Fibroblast of lung (primary cell): ENCODE data around the gene TRPV2. TPM values are rescaled to one million over a fixed set of nuclear protein-coding genes. Genes with fewer than 3 reads are reported as not detected.
A peak's percentile ranks its signal among the peaks of the same experiment; 100 is the strongest.

Experiments used
- DNase-seq, 2 donors: peaks; one replicate each; pipeline versions ENCODE4 v3.0.0 to v3.0.0-alpha.2; 2010; ENCODE audit warnings: low read depth in 2 of 2
- H2AFZ ChIP-seq: 2 replicates; pipeline ENCODE4 v1.5.1; 2012; ENCODE audit warnings: low read length, control low read depth, inconsistent platforms
- H3K27ac ChIP-seq: 2 replicates; pipeline ENCODE4 v1.5.1; 2011; ENCODE audit warnings: low read length, control low read depth; ENCODE audit not compliant: insufficient read depth
- H3K27me3 ChIP-seq: 2 replicates; pipeline ENCODE4 v1.5.1; 2011; ENCODE audit warnings: mild to moderate bottlenecking, low read length; ENCODE audit not compliant: control insufficient read depth, insufficient read depth
- H3K36me3 ChIP-seq: 2 replicates; pipeline ENCODE4 v1.5.1; 2011; ENCODE audit warnings: low read length; ENCODE audit not compliant: control insufficient read depth, insufficient read depth
- H3K4me1 ChIP-seq: 2 replicates; pipeline ENCODE4 v1.5.1; 2011; ENCODE audit warnings: low read length; ENCODE audit not compliant: control insufficient read depth, insufficient read depth; ENCODE audit errors: extremely low read depth
- H3K4me2 ChIP-seq: 2 replicates; pipeline ENCODE4 v1.5.1; 2011; ENCODE audit warnings: low read length, control low read depth; ENCODE audit not compliant: insufficient read depth; ENCODE audit errors: extremely low read depth
- H3K4me3 ChIP-seq, 4 experiments: fragments of 200-600 bp in 1 of 4; sonication (generic) in 1 of 4; replicated peaks in 1 of 4; 2 replicates each; pipeline ENCODE4 v1.5.1; 2011 to 2016; ENCODE audit warnings: low read length in 4 of 4, low read depth in 3 of 4, mild to moderate bottlenecking in 3 of 4, control low read depth in 2 of 4, inconsistent platforms in 1 of 4, mixed read lengths in 1 of 4; ENCODE audit not compliant: insufficient read depth in 1 of 4; ENCODE audit errors: control extremely low read depth in 1 of 4
- H3K79me2 ChIP-seq: 2 replicates; pipeline ENCODE4 v1.5.1; 2012; ENCODE audit warnings: mild to moderate bottlenecking, low read length, inconsistent platforms; ENCODE audit not compliant: control insufficient read depth, insufficient read depth
- H3K9ac ChIP-seq: 2 replicates; pipeline ENCODE4 v1.5.1; 2011; ENCODE audit warnings: mild to moderate bottlenecking, low read length, control low read depth; ENCODE audit not compliant: insufficient read depth
- H3K9me3 ChIP-seq: 2 replicates; pipeline ENCODE4 v1.5.1; 2012; ENCODE audit warnings: low read depth, low read length; ENCODE audit not compliant: control insufficient read depth, insufficient read depth
- H4K20me1 ChIP-seq: 2 replicates; pipeline ENCODE4 v1.5.1; 2011; ENCODE audit warnings: low read length; ENCODE audit not compliant: control insufficient read depth, insufficient read depth; ENCODE audit errors: extremely low read depth
- EZH2 ChIP-seq: IDR thresholded peaks from 2 replicates; pipeline ENCODE4 v1.5.1; 2012; ENCODE audit warnings: low read length, control low read depth, mild to moderate bottlenecking; ENCODE audit errors: missing control alignments
- polyA plus RNA-seq, 2 donors: library from polyadenylated mRNA; depleted of rRNA in 1 of 2; stranded (reverse) in 1 of 2; unstranded in 1 of 2; fragments of >200 nt; gene quantifications; 2 replicates each; pipeline ENCODE4 v1.2.1, GENCODE V29; 2011 to 2012; ENCODE audit warnings: missing spikeins in 1 of 2
- total RNA-seq: library from RNA; depleted of rRNA; stranded (reverse); fragments of >200 nt; gene quantifications from 2 replicates; pipeline ENCODE4 v1.2.1, GENCODE V29; 2014
- TF ChIP-seq, protein P1 (sequence below), 2 donors: IDR thresholded peaks in 1 of 2; conservative IDR thresholded peaks in 1 of 2; 1 replicate in 1 of 2; 2 replicates in 1 of 2; pipeline ENCODE4 v1.5.1; 2011 to 2012; ENCODE audit warnings: low read length in 2 of 2, control low read depth in 1 of 2, inconsistent platforms in 1 of 2, low read depth in 1 of 2, mild to moderate bottlenecking in 1 of 2

TRPV2 gene
- total and polyA plus RNA-seq, 2 donors (not counting 1 experiment from before 2014, with no cell fraction given), result 68.6 to 74.5 TPM

DNA sequence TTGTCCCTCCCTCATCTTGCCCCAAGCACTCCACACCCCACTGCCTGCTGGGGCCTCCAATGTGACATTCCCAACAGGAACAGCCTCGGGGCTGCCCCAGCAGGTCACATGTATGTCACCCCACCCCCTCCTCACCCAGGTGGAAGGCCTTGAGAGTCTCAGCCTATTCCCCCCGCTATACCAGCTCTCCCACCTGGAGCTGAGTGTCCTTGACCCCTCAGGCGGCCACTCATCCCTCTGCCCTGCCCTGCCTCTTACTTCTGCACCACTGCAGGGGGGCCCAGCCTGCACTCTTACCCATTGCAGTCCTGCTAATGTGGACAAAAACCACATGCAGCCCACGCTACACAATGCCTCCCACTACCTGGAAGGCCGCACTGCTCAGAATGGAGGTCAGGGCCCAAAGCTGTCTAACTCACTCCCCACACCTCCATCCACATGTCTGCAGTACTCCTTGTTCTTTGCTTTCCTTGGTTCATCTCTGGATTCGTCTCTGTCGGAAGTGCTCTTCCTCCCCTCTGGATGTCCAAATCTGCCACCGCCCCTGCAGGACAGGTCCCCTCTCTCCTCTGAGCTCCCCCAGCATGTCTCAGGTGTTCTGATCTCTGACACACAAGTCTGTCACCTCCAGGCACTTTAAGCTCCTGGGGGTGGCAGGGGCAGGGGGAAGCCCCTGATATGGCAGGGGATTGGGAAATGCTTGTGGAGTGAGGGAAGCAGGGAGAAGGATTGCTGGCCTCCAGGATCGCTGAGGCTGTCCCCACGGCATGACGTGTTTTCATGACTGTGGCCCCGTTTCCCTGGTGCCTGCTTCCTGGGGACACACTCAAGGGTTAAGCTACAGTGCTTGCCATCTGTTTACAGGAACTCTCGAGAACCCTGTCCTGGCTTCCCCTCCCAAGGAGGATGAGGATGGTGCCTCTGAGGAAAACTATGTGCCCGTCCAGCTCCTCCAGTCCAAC lies 20.8 kb downstream of the TRPV2 start:
- TF ChIP-seq EZH2, result no peak
- TF ChIP-seq, protein P1, sequence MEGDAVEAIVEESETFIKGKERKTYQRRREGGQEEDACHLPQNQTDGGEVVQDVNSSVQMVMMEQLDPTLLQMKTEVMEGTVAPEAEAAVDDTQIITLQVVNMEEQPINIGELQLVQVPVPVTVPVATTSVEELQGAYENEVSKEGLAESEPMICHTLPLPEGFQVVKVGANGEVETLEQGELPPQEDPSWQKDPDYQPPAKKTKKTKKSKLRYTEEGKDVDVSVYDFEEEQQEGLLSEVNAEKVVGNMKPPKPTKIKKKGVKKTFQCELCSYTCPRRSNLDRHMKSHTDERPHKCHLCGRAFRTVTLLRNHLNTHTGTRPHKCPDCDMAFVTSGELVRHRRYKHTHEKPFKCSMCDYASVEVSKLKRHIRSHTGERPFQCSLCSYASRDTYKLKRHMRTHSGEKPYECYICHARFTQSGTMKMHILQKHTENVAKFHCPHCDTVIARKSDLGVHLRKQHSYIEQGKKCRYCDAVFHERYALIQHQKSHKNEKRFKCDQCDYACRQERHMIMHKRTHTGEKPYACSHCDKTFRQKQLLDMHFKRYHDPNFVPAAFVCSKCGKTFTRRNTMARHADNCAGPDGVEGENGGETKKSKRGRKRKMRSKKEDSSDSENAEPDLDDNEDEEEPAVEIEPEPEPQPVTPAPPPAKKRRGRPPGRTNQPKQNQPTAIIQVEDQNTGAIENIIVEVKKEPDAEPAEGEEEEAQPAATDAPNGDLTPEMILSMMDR (conservative IDR thresholded peaks at IDR 0.05 in 1 of 2, IDR thresholded peaks at IDR 0.05 in 1 of 2; ENCODE audit: low read depth in 1 of 2, low read length in 2 of 2), result no peak
- no peaks in the 10 kb centered on the region for H4K20me1 ChIP-seq
- H3K4me1 ChIP-seq, result peaks cover 7% of the 10 kb centered on the region
- no peaks in the 10 kb centered on the region for H3K27me3 ChIP-seq
- H2AFZ ChIP-seq, result no peak overlapping the region
- no peak for DNase-seq
- H3K9me3 ChIP-seq, result no peaks in the 10 kb centered on the region
- H3K4me3 ChIP-seq, result no peak overlapping the region
- no peak overlapping the region for H3K27ac ChIP-seq
- H3K36me3 ChIP-seq, result peaks cover 19% of the 10 kb centered on the region
- H3K4me2 ChIP-seq, result no peak overlapping the region
- no peak overlapping the region for H3K9ac ChIP-seq
- H3K79me2 ChIP-seq, result peaks cover 24% of the 10 kb centered on the region

DNA sequence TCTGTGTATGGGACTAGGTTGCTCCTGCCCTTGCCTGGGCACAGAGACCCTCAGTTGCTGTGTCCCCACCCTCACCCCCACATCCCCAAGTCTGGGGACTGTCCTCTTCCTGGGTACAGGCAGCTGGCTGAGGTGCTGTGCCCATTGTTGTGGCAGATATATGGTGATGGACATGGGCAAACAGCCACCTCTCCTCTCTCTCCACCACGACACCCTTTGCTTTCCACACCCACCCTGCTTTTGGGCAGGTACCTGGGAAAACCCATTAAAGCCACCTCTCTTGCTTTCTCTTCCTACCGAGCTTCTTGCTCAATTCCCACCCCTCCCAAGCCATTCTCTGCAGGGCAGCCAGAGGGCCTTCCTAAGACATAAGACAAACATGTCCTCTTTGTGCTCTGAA lies 21.7 kb downstream of the TRPV2 start:
- DNase-seq, result no peak
- Histone ChIP-seq H3K36me3 (peaks cover 19% of the 10 kb centered on the region), H3K4me3 (no peak overlapping the region), H3K79me2 (peaks cover 33% of the 10 kb centered on the region), H3K4me2 (no peak overlapping the region), H3K9ac (no peak overlapping the region), H2AFZ (no peak overlapping the region), H3K9me3 (no peaks in the 10 kb centered on the region), H3K27me3 (no peaks in the 10 kb centered on the region), H3K4me1 (peaks cover 9% of the 10 kb centered on the region), H3K27ac (no peak overlapping the region), H4K20me1 (peaks cover 5% of the 10 kb centered on the region)
- no peak for TF ChIP-seq EZH2
- TF ChIP-seq, protein P1 (conservative IDR thresholded peaks at IDR 0.05 in 1 of 2, IDR thresholded peaks at IDR 0.05 in 1 of 2; ENCODE audit: low read depth in 1 of 2, low read length in 2 of 2), result no peak

DNA sequence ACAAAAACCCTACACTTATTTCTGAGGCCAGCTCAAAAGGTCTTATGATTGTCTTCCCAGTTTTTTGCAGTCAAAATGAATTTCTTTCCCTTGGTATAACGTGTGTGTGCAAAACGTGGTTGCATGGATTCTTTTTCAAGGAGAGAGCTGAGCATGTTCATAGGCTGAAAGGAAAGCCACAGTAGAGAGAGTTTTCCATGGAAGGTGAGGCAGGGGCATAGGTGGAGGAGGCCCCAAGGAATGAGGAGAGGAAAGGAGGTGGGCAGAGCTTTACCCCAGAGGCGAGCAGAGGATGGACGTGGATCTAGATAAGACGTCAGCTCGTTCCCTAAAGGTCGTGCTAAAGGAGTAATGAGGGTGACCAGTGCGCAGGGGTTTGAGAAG lies 22.8 kb downstream of the TRPV2 start:
- Histone ChIP-seq H3K9me3 (no peaks in the 10 kb centered on the region), H2AFZ (peak overlapping the region; percentile 56), H3K36me3 (peaks cover 28% of the 10 kb centered on the region), H3K4me1 (peaks cover 11% of the 10 kb centered on the region), H3K4me2 (peak overlapping the region; percentile 83), H3K27me3 (no peaks in the 10 kb centered on the region), H4K20me1 (peaks cover 8% of the 10 kb centered on the region), H3K27ac (peak overlapping the region; percentile 89), H3K79me2 (peaks cover 43% of the 10 kb centered on the region), H3K4me3 (peak overlapping the region; percentile 30 to 83 (median 42)), H3K9ac (peak overlapping the region; percentile 45)
- TF ChIP-seq EZH2, result no peak
- TF ChIP-seq, protein P1 (conservative IDR thresholded peaks at IDR 0.05 in 1 of 2, IDR thresholded peaks at IDR 0.05 in 1 of 2; ENCODE audit: low read depth in 1 of 2, low read length in 2 of 2), result no peak
- DNase-seq, result no peak
